SK-N-SH (cell line): ENCODE data around the gene PSMD13. TPM values are rescaled to one million over a fixed set of nuclear protein-coding genes. Genes with fewer than 3 reads are reported as not detected.

Source experiments
- CTCF ChIA-PET: fragments of 300-600, 350-600 bp; formaldehyde crosslinking; extraction: SDS; loops from one replicate; lab custom pipeline; 2021; lab: Yijun Ruan, JAX
- POLR2A ChIA-PET: fragments of 350-600 bp; sonication (Branson Sonifier 250); formaldehyde crosslinking; extraction: SDS; loops from one replicate; lab custom pipeline; 2020; ENCODE audit warnings: antibody characterized with exemption, inconsistent platforms; lab: Yijun Ruan, JAX
- DNase-seq: peaks from one replicate; pipeline ENCODE4 v3.0.0; 2012
- H2AFZ ChIP-seq: fragments of 200-600 bp; sonication (generic); 2 replicates; pipeline ENCODE4 v1.8.1; 2016; ENCODE audit warnings: antibody characterized with exemption, mild to moderate bottlenecking, low read depth
- H3F3A ChIP-seq: fragments of 200-600 bp; sonication (generic); replicated peaks from 2 replicates; pipeline ENCODE3; 2016; ENCODE audit warnings: antibody characterized with exemption, mild to moderate bottlenecking; ENCODE audit not compliant: insufficient read depth
- H3K27ac ChIP-seq, 2 experiments: fragments of 200-500 bp in 1 of 2; fragments of 200-600 bp in 1 of 2; sonication (Bioruptor generic) in 1 of 2; sonication (generic), shearing (Covaris generic) in 1 of 2; 2 replicates each; pipeline versions ENCODE4 v1.5.1 to v1.6.1; 2014 to 2016; ENCODE audit warnings: low read depth in 2 of 2, inconsistent platforms in 1 of 2, low read length in 1 of 2, mild to moderate bottlenecking in 1 of 2, mixed read lengths in 1 of 2
- H3K27me3 ChIP-seq: fragments of 200-600 bp; sonication (generic), shearing (Covaris generic); 2 replicates; pipeline ENCODE4 v1.6.1; 2016; ENCODE audit warnings: mixed run types; ENCODE audit not compliant: insufficient read depth
- H3K36me3 ChIP-seq, 2 experiments: fragments of 200-500 bp in 1 of 2; fragments of 200-600 bp in 1 of 2; sonication (Bioruptor generic) in 1 of 2; sonication (generic) in 1 of 2; replicated peaks in 1 of 2; 2 replicates each; pipeline versions ENCODE3 to v1.5.1; 2014 to 2016; ENCODE audit warnings: low read length in 1 of 2, mild to moderate bottlenecking in 1 of 2; ENCODE audit not compliant: insufficient read depth in 2 of 2, control insufficient read depth in 1 of 2
- H3K4me1 ChIP-seq, 2 experiments: fragments of 200-500 bp in 1 of 2; fragments of 200-600 bp in 1 of 2; sonication (Bioruptor generic) in 1 of 2; sonication (generic), shearing (Covaris generic) in 1 of 2; 2 replicates each; pipeline versions ENCODE4 v1.5.1 to v1.6.1; 2014 to 2016; ENCODE audit warnings: low read depth in 1 of 2, low read length in 1 of 2, mixed run types in 1 of 2; ENCODE audit not compliant: insufficient read depth in 2 of 2, control insufficient read depth in 1 of 2
- H3K4me2 ChIP-seq: fragments of 200-600 bp; sonication (generic), shearing (Covaris generic); 2 replicates; pipeline ENCODE4 v1.6.1; 2017; ENCODE audit warnings: mixed run types
- H3K4me3 ChIP-seq, 2 experiments: fragments of 200-500 bp in 1 of 2; fragments of 200-600 bp in 1 of 2; sonication (Bioruptor generic) in 1 of 2; sonication (generic), shearing (Covaris generic) in 1 of 2; 2 replicates each; pipeline versions ENCODE4 v1.5.1 to v1.8.1; 2014 to 2016; ENCODE audit warnings: low read depth in 2 of 2, inconsistent platforms in 1 of 2, low read length in 1 of 2, mild to moderate bottlenecking in 1 of 2, mixed read lengths in 1 of 2, moderate library complexity in 1 of 2
- H3K79me2 ChIP-seq: fragments of 200-600 bp; sonication (generic); 2 replicates; pipeline ENCODE4 v1.8.1; 2017; ENCODE audit warnings: mild to moderate bottlenecking; ENCODE audit not compliant: insufficient read depth
- H3K9ac ChIP-seq: fragments of 200-600 bp; sonication (generic); 2 replicates; pipeline ENCODE4 v1.6.1; 2017; ENCODE audit warnings: mixed run types
- H3K9me2 ChIP-seq: fragments of 200-600 bp; sonication (generic); 2 replicates; pipeline ENCODE4 v1.6.1; 2017; ENCODE audit warnings: mixed run types
- H3K9me3 ChIP-seq: fragments of 200-600 bp; sonication (generic); 2 replicates; pipeline ENCODE4 v1.6.1; 2017; ENCODE audit warnings: mixed run types, mild to moderate bottlenecking, moderate library complexity
- H4K20me1 ChIP-seq: fragments of 200-600 bp; sonication (generic); 2 replicates; pipeline ENCODE4 v1.6.1; 2017; ENCODE audit warnings: mild to moderate bottlenecking, mixed run types; ENCODE audit not compliant: insufficient read depth
- ELF1 ChIP-seq: IDR thresholded peaks from 2 replicates; pipeline ENCODE4 v1.4.0; 2012
- EP300 ChIP-seq, 2 experiments: IDR thresholded peaks; 2 replicates each; pipeline versions ENCODE4 v1.4.0 to v1.6.1; 2012; ENCODE audit warnings: borderline replicate concordance in 1 of 2, low read depth in 1 of 2, low read length in 1 of 2
- EZH2phosphoT487 ChIP-seq: fragments of 200-600 bp; sonication (generic); IDR thresholded peaks from 2 replicates; pipeline ENCODE4 v1.6.1; 2017; ENCODE audit warnings: low read depth, mixed run types, mild to moderate bottlenecking, antibody characterized with exemption, moderate library complexity, borderline replicate concordance
- FOXM1 ChIP-seq: IDR thresholded peaks from 2 replicates; pipeline ENCODE4 v1.4.0; 2012; ENCODE audit warnings: low read depth, mild to moderate bottlenecking
- IRF3 ChIP-seq: fragments of 150-350 bp; IDR thresholded peaks from 2 replicates; pipeline ENCODE4 v1.6.1; 2016; ENCODE audit warnings: mild to moderate bottlenecking, low read depth, low read length
- MEF2A ChIP-seq: IDR thresholded peaks from 2 replicates; pipeline ENCODE4 v1.4.0; 2012; ENCODE audit warnings: low read depth, borderline replicate concordance
- NFIC ChIP-seq: IDR thresholded peaks from 2 replicates; pipeline ENCODE4 v1.4.0; 2012; ENCODE audit warnings: borderline replicate concordance
- RAD21 ChIP-seq: IDR thresholded peaks from 2 replicates; pipeline ENCODE4 v1.6.1; 2012; ENCODE audit warnings: mild to moderate bottlenecking, low read length
- RCOR1 ChIP-seq: fragments of 150-350 bp; IDR thresholded peaks from 2 replicates; pipeline ENCODE4 v1.6.1; 2017; ENCODE audit warnings: antibody characterized with exemption, low read length
- RXRA ChIP-seq: IDR thresholded peaks from 2 replicates; pipeline ENCODE4 v1.4.0; 2012; ENCODE audit warnings: low read depth, mild to moderate bottlenecking, borderline replicate concordance
- SMC3 ChIP-seq: IDR thresholded peaks from 2 replicates; pipeline ENCODE4 v1.6.1; 2012; ENCODE audit warnings: low read depth, low read length, improper control_type of control experiment
- USF1 ChIP-seq: IDR thresholded peaks from 2 replicates; pipeline ENCODE4 v1.4.0; 2012; ENCODE audit warnings: low read depth, borderline replicate concordance
- WGBS: methylation state at CpG from one replicate; pipeline ENCODE4 v1.1.6; 2017; ENCODE audit warnings: low lambda C conversion rate; 5-methylcytosine and 5-hydroxymethylcytosine counted together
- polyA plus RNA-seq, 3 experiments: library from polyadenylated mRNA; depleted of rRNA; stranded (reverse); fragments of >200 nt; gene quantifications; 2 replicates each; pipeline ENCODE4 v1.2.3, GENCODE V29; 2012
- TF ChIP-seq, protein P1 (sequence below): fragments of 200-600 bp; sonication (generic); IDR thresholded peaks from 2 replicates; pipeline ENCODE4 v1.6.1; 2017; ENCODE audit warnings: antibody characterized with exemption, mild to moderate bottlenecking, moderate library complexity
- TF ChIP-seq, protein P2 (sequence below): fragments of 150-350 bp; IDR thresholded peaks from 2 replicates; pipeline ENCODE4 v1.6.1; 2017; ENCODE audit warnings: antibody characterized with exemption, low read length, low read depth, borderline replicate concordance
- TF ChIP-seq, protein P3 (sequence below): IDR thresholded peaks from 2 replicates; pipeline ENCODE4 v1.6.1; 2012; ENCODE audit warnings: mild to moderate bottlenecking, low read depth, low read length, moderate library complexity

PSMD13 gene
- polyA plus RNA-seq, 1 of the 3 experiments (the other 2 are of a cell fraction) = 196 TPM

GRCh38 chr11:297586-298405 lies 61.0 kb downstream of the PSMD13 start:
- POLR2A ChIA-PET = no interaction called here
- no peaks in the 10 kb centered on the region; a peak in 1 of 4 replicates for H3K4me1 ChIP-seq
- no peaks in the 10 kb centered on the region for H3K9me3 ChIP-seq
- no peak overlapping the region for H3K27ac ChIP-seq
- no peak for DNase-seq
- no peaks in the 10 kb centered on the region for H3K9me2 ChIP-seq
- no peaks in the 10 kb centered on the region for H3K36me3 ChIP-seq
- CTCF ChIA-PET = no interaction called here
- no peak overlapping the region for H3K4me2 ChIP-seq
- H3K4me3 ChIP-seq = no peak overlapping the region
- H4K20me1 ChIP-seq = no peaks in the 10 kb centered on the region
- no peaks in the 10 kb centered on the region for H3F3A ChIP-seq
- WGBS = 87% methylated on average over 21 of the region's 26 CpGs
- no peaks in the 10 kb centered on the region for H3K79me2 ChIP-seq
- TF ChIP-seq EZH2phosphoT487 = no peak
- TF ChIP-seq ELF1 = no peak
- TF ChIP-seq EP300 (IDR thresholded peaks at IDR 0.05; ENCODE audit: borderline replicate concordance in 1 of 2, low read depth in 1 of 2, low read length in 1 of 2) = no peak
- no peak for TF ChIP-seq USF1
- TF ChIP-seq, protein P1, sequence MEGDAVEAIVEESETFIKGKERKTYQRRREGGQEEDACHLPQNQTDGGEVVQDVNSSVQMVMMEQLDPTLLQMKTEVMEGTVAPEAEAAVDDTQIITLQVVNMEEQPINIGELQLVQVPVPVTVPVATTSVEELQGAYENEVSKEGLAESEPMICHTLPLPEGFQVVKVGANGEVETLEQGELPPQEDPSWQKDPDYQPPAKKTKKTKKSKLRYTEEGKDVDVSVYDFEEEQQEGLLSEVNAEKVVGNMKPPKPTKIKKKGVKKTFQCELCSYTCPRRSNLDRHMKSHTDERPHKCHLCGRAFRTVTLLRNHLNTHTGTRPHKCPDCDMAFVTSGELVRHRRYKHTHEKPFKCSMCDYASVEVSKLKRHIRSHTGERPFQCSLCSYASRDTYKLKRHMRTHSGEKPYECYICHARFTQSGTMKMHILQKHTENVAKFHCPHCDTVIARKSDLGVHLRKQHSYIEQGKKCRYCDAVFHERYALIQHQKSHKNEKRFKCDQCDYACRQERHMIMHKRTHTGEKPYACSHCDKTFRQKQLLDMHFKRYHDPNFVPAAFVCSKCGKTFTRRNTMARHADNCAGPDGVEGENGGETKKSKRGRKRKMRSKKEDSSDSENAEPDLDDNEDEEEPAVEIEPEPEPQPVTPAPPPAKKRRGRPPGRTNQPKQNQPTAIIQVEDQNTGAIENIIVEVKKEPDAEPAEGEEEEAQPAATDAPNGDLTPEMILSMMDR = no peak
- TF ChIP-seq, protein P2, sequence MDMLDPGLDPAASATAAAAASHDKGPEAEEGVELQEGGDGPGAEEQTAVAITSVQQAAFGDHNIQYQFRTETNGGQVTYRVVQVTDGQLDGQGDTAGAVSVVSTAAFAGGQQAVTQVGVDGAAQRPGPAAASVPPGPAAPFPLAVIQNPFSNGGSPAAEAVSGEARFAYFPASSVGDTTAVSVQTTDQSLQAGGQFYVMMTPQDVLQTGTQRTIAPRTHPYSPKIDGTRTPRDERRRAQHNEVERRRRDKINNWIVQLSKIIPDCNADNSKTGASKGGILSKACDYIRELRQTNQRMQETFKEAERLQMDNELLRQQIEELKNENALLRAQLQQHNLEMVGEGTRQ = no peak
- no peak for TF ChIP-seq SMC3
- no peaks in the 10 kb centered on the region for H3K27me3 ChIP-seq
- H2AFZ ChIP-seq = no peak overlapping the region
- no peak overlapping the region for H3K9ac ChIP-seq

GRCh38 chr11:298406-299065 lies 61.8 kb downstream of the PSMD13 start:
- Histone ChIP-seq H4K20me1 (no peaks in the 10 kb centered on the region), H3K27ac (no peak overlapping the region), H3K4me1 (no peaks in the 10 kb centered on the region; a peak in 1 of 4 replicates), H3K36me3 (no peaks in the 10 kb centered on the region), H3K79me2 (no peaks in the 10 kb centered on the region), H3K4me2 (no peak overlapping the region), H3K9ac (no peak overlapping the region), H3K9me2 (no peaks in the 10 kb centered on the region), H3K4me3 (no peak overlapping the region), H3F3A (no peaks in the 10 kb centered on the region), H3K27me3 (no peaks in the 10 kb centered on the region), H3K9me3 (no peaks in the 10 kb centered on the region), H2AFZ (no peak overlapping the region)
- ChIA-PET POLR2A (no interaction called here), CTCF (no interaction called here)
- WGBS = 61% methylated on average over 4 of the region's 15 CpGs
- no peak for DNase-seq
- TF ChIP-seq IRF3 (no peak), RAD21 (no peak), RXRA (no peak), NFIC (no peak), EZH2phosphoT487 (no peak), RCOR1 (no peak), MEF2A (no peak), FOXM1 (no peak)
- TF ChIP-seq, protein P3, sequence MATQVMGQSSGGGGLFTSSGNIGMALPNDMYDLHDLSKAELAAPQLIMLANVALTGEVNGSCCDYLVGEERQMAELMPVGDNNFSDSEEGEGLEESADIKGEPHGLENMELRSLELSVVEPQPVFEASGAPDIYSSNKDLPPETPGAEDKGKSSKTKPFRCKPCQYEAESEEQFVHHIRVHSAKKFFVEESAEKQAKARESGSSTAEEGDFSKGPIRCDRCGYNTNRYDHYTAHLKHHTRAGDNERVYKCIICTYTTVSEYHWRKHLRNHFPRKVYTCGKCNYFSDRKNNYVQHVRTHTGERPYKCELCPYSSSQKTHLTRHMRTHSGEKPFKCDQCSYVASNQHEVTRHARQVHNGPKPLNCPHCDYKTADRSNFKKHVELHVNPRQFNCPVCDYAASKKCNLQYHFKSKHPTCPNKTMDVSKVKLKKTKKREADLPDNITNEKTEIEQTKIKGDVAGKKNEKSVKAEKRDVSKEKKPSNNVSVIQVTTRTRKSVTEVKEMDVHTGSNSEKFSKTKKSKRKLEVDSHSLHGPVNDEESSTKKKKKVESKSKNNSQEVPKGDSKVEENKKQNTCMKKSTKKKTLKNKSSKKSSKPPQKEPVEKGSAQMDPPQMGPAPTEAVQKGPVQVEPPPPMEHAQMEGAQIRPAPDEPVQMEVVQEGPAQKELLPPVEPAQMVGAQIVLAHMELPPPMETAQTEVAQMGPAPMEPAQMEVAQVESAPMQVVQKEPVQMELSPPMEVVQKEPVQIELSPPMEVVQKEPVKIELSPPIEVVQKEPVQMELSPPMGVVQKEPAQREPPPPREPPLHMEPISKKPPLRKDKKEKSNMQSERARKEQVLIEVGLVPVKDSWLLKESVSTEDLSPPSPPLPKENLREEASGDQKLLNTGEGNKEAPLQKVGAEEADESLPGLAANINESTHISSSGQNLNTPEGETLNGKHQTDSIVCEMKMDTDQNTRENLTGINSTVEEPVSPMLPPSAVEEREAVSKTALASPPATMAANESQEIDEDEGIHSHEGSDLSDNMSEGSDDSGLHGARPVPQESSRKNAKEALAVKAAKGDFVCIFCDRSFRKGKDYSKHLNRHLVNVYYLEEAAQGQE = no peak
- TF ChIP-seq, protein P2 = no peak
